Hematopoietic multipotent progenitor cell treated with erythropoietin and hydrocortisone succinate and interleukin-3 and kit ligand, for 17 days (in vitro differentiated cells): ENCODE results near the gene CHRNA9.
"Not testable (repeated sequence)": the region's sequence is repeated elsewhere in the genome, so short reads cannot be mapped to it uniquely, and the experiment has no call there.

Experiments used
- DNase-seq: peaks from one replicate; pipeline ENCODE4 v3.0.0-alpha.2; 2015; ENCODE audit warnings: low spot score

CHRNA9 gene

GRCh38 chr4:40334591-40335524 lies at the start of gene CHRNA9:
TSS of gene CHRNA9 (plus strand) at chr4:40335333. CDS start at chr4:40335468, 135 bp downstream.
- DNase-seq, result no peak

- DNase-seq, result no peak
Measured at GRCh38 chr4:40285692-40286091, 49.4 kb upstream of the CHRNA9 start.

- DNase-seq, result no peak
Measured at GRCh38 chr4:40288566-40288965, 46.6 kb upstream of the CHRNA9 start.

GRCh38 chr4:40289366-40290188 lies 45.6 kb upstream of the CHRNA9 start:
- no peak for DNase-seq

GRCh38 chr4:40290611-40291186 lies 44.4 kb upstream of the CHRNA9 start:
- not testable (repeated sequence) for DNase-seq

DNA sequence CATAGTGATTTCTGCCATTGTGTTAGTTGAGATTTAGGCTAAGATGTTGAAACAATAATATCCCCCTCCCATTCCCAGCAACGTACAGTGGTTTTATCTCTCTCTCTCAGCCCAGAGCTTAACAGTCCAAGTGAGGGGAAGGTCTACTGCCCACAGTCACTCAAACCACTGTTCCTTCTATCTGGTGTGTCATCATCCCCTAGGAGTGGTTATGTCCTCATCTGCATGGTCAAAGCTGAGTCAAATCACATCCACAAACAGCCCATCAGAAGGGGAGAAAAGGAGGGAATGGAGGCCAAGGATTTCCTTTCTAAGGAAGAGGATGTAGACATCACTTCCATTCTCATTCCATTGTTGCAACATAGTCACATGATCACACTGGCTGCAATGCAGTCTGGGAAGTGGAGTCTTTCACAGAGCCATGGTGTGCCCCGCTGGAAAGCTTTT lies 42.8 kb upstream of the CHRNA9 start:
- DNase-seq, result no peak

- DNase-seq, result no peak
Measured at GRCh38 chr4:40294339-40294738, 40.8 kb upstream of the CHRNA9 start.

DNA sequence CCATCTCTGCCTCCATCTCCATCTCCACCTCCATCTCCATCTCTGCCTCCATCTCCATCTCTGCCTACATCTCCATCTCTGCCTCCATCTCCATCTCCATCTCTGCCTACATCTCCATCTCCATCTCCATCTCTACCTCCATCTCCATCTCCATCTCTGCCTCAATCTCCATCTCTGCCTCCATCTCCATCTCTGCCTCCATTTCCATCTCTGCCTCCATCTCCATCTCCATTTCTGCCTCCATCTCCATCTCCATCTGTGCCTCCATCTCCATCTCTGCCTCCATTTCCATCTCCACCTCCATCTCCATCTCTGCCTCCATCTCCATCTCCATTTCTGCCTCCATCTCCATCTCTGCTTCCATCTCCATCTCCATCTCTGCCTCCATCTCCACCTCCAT lies 40.1 kb upstream of the CHRNA9 start:
- not testable (repeated sequence) for DNase-seq

DNA sequence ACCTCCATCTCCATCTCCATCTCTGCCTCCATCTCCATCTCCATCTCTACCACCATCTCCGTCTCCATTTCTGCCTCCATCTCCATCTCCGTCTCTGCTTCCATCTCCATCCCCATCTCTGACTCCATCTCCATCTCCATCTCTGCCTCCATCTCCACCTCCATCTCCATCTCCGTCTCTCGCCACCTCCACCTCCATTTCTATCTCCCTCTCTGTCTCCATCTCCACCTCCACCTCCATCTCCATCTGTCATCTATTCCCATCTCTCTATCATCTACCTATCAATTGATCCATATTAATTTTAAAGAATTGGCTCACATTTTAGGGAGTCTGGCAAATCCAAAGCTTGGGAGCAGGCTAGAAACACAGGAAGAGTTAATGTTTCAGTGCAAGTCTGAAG lies 39.6 kb upstream of the CHRNA9 start:
- no peak for DNase-seq

- DNase-seq, result no peak
Measured at GRCh38 chr4:40299126-40299525, 36.0 kb upstream of the CHRNA9 start.

- DNase-seq, result no peak
Measured at GRCh38 chr4:40299811-40300292, 35.3 kb upstream of the CHRNA9 start.

DNA sequence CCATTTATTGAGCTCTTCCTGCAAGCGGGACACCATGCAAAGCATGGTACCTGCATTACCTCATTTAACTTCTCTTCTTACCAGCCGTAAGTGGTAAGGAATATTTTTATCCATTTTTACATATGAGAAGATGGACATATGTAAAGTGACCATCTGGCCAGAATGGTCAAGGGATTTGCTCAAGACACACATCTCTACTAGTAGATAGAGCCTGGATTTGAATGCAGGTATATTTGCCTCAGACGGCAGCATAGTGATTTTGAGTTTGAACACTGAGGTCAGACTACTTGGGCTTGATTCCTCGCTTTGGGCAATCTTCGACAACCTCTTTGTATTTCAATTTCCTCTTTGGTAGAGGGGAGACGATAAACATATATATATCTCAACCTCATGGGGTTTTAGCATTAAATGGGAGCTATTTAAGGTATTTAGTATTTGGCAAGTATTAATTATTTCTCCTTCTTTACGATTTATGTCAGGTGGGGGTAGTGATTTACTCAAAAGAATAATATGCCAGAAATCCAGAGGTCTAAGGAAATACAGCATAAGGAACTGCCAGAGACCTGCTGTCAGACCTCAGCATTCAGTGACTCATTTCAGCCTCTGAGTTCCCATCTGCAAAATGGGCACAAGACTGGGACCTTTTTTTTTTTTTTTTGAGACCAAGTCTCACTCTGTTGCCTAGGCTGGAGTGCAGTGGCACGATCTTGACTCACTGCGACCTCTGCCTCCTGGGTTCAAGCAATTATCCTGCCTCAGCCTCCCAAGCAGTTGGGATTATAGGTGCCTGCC lies 34.6 kb upstream of the CHRNA9 start:
- DNase-seq, result no peak

GRCh38 chr4:40301603-40302002 lies 33.5 kb upstream of the CHRNA9 start:
- no peak for DNase-seq

- DNase-seq, result no peak
Measured at GRCh38 chr4:40303751-40304150, 31.4 kb upstream of the CHRNA9 start.

- DNase-seq, result no peak
Measured at GRCh38 chr4:40305328-40306170, 29.6 kb upstream of the CHRNA9 start.

- no peak for DNase-seq
Measured at GRCh38 chr4:40306226-40306625, 28.9 kb upstream of the CHRNA9 start.

GRCh38 chr4:40306976-40307375 lies 28.2 kb upstream of the CHRNA9 start:
- no peak for DNase-seq

- DNase-seq, result peak; percentile 30
Measured at GRCh38 chr4:40307627-40308497, 27.3 kb upstream of the CHRNA9 start.

- DNase-seq, result no peak
Measured at GRCh38 chr4:40308528-40309122, 26.5 kb upstream of the CHRNA9 start.
